Measurements from ENCODE around the gene CLEC6A.
"Not testable (repeated sequence)": the region's sequence is repeated elsewhere in the genome, so short reads cannot be mapped to it uniquely, and the experiment has no call there.

CLEC6A gene

GRCh38 chr12:8493084-8493483, 37.3 kb downstream of the CLEC6A start:
- FAIRE-seq (no peak), DNase-seq (ENCODE audit: low spot score) (no peak)

DNA sequence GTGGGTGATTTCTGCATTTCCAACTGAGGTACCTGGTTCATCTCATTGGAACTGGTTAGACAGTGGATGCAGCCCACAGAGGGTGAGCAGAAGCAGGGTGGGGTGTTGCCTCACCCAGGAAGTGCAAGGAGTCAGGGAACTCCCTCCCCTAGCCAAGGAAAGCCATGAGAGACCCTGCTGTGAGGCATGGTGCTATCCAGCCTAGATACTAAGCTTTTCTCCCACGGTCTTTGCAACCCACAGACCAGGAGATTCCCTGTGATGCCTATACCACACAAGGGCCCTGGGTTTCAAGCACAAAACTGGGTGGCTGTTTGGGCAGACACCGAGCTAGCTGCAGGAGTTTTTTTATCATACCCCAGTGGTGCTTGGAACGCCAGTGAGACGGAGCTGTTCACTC, 39.9 kb downstream of the CLEC6A start:
- DNase-seq (ENCODE audit: low spot score); FAIRE-seq: not testable (repeated sequence)

DNA sequence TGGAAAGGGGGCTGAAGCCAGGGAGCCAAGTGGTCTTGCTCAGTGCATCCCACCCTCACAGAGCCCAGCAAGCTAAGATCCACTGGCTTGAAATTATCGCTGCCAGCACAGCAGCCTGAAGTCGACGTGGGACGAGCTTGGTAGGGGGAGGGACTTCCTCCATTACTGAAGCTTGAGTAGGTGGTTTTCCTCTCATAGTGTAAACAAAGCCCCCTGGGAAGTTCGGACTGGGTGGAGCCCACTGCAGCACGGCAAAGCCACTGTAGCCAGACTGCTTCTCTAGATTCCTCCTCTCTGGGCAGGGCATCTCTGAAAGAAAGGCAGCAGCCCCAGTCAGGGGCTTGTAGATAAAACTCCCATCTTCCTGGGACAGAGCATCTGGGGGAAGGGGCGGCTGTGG, 40.3 kb downstream of the CLEC6A start:
- FAIRE-seq; DNase-seq (ENCODE audit: low spot score): not testable (repeated sequence)

- DNase-seq (ENCODE audit: low spot score) (no peak), FAIRE-seq (no peak)
These were observed 43.9 kb downstream of the CLEC6A start for GRCh38 chr12:8499616-8500015.

GRCh38 chr12:8501720-8502119, 46.0 kb downstream of the CLEC6A start:
- FAIRE-seq = no peak
- DNase-seq (ENCODE audit: low spot score) = no peak

DNA sequence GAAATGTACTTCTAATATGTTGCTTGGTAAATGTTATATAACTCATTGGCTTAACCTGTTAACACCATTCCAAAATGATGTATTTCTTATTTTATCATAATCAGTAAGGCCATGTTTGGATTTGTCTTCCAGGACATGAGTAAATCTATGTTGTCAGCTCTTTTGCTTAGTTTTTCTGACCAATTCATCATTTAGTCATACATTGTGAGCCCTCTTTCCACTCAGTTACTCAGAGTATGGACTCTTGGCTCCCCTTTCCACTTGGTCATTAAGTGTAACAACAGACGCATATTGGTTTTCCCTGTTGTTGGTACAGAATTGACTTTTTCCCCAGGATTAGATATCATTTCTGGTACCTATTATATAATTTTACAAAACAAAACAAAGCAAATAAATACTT, 48.6 kb downstream of the CLEC6A start:
- DNase-seq (ENCODE audit: low spot score) (no peak), FAIRE-seq (no peak)

GRCh38 chr12:8507596-8507995, 51.8 kb downstream of the CLEC6A start:
- no peak for FAIRE-seq

DNA sequence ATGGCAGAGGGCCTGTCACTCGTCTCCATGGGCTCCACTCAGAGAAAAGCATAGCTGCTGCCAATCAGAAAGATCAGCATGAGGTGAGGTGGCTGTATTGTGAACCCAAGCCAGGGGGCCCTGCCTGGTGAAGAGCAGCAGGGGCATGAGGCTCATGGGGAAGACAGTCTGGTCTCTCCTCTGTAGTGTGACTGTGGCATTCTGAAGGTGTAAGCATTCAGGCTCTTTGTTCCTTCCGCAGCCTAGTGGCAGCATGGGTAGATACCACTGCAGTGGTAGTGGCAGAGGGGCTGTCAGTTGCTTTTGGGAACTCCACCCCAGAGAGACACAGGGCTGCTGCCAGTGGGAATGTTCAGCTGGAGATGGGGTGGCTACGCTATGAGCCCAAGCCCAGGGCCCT, 52.5 kb downstream of the CLEC6A start:
- no peak for DNase-seq (ENCODE audit: low spot score)
- FAIRE-seq = no peak

More at GRCh38 chr12:8507596-8507995, 51.8 kb downstream of the CLEC6A start:
- no peak for DNase-seq (ENCODE audit: low spot score)

- no peak for FAIRE-seq
- DNase-seq (ENCODE audit: low spot score) = no peak
These were observed 53.4 kb downstream of the CLEC6A start for GRCh38 chr12:8508910-8509841.

DNA sequence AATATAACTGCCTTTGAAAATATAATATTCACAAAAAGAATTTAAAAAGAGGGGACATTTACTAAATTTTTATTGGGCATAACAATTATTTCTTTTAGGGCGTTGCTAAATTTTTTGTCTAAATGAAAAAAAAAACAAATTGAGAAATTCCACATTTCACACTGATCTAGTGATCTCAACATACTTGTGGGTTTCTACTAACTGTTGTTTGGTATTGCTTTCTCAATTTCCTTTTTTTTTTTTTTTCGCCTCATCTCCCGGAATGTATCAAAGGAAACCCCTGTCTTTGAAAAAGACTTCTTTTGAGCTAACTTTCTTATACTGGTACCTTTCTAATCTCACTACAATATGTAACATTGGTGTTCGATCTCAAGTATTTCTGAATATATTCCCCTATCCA, 57.5 kb downstream of the CLEC6A start, which contains the start of gene CLEC4D:
Gene CLEC4D, plus strand, starts transcription at position 248 of the 400 bp plus-strand sequence. CDS start 230 bp downstream, outside the sequence.
- DNase-seq (ENCODE audit: low spot score) = no peak
- FAIRE-seq = no peak

DNA sequence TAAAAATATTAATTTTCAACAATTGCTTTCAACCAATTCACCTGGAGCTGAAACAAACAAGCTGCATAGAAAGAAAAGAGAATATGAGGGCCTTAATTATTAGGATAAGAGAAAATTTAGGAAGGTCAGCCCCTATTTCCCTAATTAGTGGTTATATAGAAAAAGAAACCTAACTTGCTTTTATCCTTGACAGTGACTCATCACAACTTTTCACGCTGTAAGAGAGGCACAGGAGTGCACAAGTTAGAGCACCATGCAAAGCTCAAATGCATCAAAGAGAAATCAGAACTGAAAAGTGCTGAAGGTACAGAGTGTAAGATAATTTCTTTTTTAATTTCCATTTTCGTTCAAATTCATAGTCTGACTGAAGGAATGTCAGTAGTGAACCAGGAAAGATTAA, 62.2 kb downstream of the CLEC6A start:
- FAIRE-seq = no peak
- DNase-seq (ENCODE audit: low spot score) = no peak

- FAIRE-seq = no peak
These were observed 63.4 kb downstream of the CLEC6A start for GRCh38 chr12:8519171-8519570.

GRCh38 chr12:8527250-8528130, 71.7 kb downstream of the CLEC6A start:
- DNase-seq (ENCODE audit: low spot score) (no peak), FAIRE-seq (no peak)

More at GRCh38 chr12:8519171-8519570, 63.4 kb downstream of the CLEC6A start:
- DNase-seq (ENCODE audit: low spot score) = no peak

Measured in RCC 7860 (cell line).